HG03103 (cell line): ENCODE data around the gene SP4.

Source experiments
- ATAC-seq: cut with Tn5 transposase; IDR thresholded peaks from one replicate; pipeline ENCODE4 v1.9.1; 2021; ENCODE audit warnings: low read depth; ENCODE audit not compliant: unreplicated experiment

SP4 gene

DNA sequence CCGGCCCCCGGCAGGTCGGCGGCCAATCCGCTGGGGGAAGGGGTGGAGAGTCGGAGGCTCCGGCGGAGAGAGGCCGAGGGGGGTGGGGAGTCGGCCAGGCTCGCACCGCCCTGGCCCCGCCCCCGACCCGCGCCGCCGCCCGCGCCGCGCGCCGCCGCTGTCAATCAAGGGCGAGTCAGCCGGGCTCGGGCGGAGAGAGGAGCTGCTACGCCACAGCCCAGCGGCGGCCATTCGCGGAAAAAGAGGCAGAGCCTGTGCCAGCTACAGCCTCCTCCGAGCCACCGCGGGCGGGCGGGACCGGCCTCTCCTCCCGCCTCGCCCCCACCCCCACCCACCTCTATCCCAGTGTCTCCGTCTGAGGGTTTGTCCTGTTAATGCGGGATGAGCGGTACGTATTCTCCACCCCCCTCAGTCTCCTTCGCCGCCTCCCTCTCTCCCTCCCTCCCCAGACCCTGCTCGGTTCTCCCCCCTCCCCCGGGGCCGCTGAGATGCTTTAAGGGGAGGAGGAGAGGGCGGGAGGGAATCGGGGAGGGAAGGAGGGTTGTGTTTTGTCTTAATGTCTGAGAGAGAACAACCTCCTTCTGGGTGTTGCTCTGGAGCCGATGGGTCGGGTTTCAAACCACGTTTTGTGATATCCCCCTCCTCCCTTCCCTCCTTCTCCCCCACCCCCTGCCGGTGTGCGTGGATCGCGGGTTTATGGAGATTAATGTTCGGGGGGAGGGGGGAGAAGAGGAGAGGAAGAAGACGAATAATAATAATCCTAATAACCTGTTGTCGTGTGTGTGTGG, at the start of gene SP4:
Gene SP4 (plus strand): TSS at position 213 of the 788 bp plus-strand sequence. CDS start 169 bp downstream, at position 382.
- ATAC-seq, result peak; percentile 47

DNA sequence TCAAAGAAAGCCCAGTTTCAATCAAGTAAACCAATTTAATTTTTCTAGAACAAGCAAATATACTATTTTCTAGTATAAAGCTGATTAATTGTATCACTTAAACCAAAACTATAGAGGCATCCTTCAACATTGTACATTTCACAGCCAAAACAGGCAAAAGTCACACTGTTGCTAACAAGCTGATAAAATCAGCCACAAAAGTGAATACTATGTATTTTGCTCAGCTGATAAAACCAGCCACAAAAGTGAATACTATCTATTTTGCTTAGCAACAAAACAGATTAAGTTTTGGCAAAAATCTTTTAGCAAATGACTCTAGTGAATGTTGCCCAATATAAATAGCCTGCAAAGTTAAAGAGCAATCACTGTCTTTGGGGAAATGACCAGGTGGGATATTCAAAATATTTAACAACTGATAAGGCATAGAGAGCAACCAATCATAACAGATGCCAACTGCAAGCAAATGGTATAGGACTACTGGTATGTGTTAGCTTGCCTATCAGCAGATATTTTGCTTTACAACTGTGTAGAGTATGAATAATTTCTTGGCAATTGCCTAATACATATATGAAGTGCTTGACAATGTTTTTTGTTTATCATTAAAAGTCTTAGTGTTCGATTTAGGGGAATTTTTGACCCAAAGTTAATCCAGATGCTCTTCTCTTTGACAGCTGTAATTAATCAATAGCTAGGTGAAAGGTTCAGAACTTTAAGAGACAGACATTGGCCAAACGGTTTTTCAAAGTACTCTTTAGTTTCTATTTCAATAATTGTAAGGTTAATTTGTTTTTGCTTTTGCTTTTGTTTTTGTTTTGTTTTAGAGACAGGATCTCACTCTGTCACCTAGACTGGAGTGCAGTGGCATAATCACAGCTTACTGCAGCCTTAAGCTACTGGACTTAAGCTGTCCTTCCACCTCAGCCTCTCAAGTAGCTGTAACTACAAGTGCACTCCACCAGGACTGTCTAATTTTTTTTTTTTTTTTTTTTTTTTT, 44.4 kb upstream of the SP4 start:
- ATAC-seq, result peak; percentile 61

DNA sequence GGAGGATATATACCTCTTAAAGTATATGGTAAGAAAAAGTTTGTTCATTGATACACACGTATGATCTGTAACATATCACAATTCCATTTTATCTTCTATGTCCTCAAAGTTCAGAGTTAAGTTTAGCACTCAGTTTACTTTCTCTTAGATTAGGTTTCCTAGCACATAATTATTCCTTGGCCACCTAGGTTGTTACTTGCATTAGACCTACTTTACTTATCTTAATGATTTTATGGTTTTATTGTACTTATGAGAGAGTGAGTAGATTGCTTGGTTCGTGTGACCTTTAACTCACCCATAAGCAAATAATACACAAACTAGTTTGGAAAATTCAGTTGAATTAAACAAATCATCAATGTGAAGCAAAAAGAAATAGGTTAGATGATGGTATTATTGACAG, 33.9 kb upstream of the SP4 start:
- ATAC-seq, result no peak

DNA sequence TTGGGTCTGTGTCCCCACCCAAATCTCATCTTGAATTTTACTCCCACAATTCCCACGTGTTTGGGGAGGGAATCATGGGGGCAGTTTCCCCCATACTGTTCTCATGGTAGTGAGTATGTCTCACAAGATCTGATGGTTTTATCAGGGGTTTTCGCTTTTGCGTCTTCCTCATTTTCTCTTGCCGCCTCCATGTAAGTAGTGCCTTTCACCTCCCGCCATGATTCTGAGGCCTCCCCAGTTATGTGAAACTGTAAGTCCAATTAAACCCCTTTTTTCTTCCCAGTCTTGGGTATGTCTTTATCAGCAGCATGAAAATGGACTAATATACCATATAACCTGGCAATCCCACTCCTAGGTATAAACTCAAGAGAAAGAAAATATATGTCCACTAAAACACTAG, 25.9 kb upstream of the SP4 start:
- no peak for ATAC-seq

DNA sequence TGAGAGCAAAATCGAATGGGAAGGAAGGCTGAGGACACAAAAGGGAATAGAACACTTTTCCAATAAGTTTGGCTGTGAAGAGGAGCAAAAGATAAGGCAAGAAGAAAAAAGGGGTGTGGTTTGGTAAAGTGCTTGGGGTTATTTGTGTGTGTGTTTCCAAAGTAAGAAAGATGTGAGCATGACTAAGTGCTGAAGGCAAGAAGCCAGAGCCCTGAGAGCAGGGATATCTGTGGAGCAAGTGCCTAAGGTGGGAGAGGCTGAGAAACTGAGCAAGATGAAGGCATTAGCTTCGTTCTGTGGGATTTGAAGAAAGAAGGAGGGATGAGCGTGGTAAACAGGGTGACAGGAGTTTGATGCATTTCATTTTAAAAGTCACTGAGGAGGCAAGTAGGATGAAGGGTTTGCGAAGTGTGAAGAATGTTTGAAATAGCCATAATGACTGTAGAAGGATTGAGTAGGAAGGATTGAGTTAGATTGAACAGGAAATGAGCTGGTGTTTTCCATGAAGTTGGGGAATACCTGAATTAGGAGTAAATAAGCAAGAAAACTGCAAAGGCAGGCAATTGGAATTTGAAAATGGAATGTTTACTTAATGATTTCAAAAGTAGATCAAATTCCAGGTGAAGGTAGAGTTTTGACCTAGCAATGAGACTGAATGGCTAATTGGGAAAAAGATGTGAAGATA, 19.9 kb upstream of the SP4 start:
- ATAC-seq, result no peak

DNA sequence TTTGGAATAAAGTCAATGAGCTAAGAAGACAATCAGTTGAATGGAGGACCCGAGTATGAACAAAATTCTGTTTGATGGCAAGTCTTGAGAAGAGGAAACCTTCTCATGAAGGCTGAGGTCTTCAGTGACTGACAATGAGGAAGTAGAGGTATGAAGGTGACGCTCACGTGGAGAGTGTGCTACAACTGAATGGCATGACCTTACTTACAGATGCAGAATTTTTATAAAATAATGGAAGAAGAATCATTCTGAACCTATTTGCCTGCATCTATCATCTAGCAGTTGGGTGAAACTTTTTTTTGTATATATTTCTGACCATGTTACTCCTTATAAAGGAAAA, 19.4 kb upstream of the SP4 start:
- ATAC-seq, result no peak

DNA sequence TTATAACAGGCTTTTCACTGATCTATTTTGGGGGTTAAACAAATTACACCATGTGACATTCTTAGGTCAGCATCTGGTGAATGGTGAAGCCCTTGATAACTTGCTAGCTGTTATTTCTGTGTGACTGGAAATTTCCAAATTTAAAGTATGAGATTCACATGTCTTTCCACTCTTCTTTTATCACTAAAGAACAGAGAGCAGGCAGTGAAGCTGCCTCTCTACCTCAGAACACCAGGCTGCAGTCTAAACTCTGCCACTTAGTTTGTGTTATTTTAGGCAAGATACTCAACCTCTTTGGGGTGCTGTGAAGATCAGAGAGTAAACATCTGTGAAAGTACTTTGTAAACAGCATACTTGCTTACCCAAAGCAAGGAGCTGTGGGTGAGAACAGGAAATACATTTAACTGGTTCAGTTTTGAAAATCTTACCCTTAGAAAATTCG, 15.5 kb upstream of the SP4 start:
- peak; percentile 53 for ATAC-seq

DNA sequence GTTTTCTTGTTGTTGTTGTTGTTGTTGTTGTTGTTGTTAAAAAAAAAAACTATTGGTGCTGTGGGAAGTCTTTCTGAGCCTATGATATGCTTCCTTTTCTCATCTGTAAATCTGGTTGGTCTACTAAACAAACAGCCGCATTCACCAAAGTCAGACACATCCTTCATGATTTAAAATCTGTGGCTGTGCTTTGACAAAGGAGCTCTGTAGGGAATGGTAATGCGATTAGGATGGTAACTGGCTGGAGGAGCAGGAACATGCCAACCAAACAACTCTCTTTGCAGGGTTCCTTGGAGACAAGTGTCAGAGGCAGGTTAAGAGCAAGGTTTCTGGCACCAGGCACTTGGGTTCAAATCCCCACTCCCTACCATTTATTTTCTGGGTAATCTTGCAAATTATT, 14.9 kb upstream of the SP4 start:
- ATAC-seq, result no peak

DNA sequence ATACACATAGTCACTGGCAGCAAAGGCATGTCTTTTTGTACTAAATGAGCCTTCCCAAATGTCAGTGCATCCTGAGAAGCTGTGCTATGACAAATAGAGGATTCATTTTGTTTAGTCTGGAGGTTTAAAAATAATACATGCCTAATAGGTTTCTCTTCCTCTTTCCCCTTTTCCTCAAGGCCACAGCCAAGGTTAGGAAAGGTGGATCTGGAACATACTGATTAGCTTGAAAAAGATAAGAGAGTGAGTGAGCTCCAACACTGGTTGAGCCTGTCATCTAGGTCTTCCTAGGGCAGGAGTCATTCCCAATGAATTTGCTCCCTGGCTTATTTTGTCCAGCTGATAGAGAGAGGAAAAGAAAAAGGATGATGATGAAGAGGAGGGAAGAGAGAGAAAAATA, 14.4 kb upstream of the SP4 start:
- ATAC-seq, result no peak

DNA sequence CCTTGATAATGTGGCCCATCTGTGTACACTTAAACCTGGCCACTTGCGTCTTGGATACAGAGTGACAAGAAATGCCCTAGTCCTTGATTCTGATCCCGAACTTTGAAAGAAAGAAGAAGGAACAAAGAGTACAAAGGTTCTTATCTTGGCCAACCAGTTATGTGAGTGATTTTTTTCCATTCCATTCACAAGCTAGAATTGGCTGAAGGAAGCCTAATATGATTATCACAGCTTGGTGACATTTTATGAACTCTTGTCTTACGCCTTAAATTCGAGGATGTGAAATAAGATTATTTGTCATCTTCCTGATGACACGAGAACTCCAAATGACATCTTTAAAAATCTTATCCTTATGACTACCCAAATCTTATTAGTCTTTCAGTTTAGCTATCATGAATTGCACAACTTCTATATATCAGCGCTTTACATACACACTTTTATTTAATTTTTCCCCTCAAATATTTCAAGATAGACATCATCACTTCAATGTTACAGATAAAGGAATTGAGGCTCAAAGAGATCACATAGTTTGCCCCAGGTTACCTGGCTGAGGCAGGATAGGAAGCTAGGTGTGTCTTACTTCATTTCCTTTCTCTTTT, 13.0 kb upstream of the SP4 start:
- no peak for ATAC-seq

DNA sequence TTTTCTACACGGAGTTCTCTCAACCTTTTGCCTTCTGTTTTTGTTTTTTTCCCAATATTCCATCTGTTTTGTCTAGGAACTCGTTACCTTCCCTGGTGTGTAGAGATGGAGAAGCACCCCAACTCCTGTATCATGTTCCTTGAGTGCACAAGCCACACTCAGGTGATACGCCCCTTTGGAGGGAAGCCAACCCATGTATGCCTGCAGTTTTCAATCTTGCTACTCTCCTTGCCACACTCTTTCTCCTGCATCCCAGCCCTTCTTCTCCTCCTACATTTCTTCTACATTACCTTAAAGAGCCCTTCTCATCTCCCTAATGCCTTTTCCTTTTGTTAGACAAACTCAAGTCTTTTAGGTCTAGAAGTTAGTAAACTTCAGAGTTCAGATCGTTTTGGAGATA, 10.2 kb upstream of the SP4 start:
- ATAC-seq, result no peak

DNA sequence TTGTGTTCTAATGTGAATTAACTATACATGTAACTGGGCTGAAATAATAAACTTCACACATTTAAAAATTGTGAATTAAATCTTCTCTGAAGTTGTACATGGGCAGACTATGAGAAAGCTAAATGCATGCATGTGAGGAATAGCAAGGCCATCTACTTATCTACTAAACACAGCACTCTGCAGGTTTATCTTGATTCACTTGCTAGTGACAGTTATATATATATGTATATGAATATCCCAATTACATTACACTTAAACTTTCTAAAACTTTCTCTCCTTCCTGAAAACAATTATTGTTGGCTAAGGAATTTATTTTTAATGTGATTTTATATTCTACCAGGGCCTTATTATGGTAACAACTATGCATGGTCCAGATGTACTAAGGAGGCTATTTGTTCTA, 5.1 kb upstream of the SP4 start:
- ATAC-seq, result no peak

DNA sequence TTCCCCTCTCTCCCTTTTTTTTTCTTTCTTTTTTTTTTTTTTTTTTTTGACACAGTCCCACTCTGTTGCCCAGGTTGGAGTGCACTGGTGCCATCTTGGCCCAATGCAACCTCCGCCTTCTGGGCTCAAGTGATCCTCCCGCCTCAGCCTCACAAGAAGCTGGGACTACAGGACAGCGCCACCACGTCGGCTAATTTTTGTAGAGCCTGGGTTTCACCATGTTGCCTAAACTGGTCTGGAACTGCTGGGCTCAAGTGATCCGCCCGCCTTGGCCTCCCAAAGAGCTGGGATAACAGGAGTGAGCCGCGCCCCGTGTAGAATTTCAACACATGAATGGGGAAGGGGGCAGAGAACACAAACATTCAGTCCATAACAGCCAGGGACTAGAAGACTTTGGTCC, 2.6 kb upstream of the SP4 start:
- ATAC-seq, result no peak

DNA sequence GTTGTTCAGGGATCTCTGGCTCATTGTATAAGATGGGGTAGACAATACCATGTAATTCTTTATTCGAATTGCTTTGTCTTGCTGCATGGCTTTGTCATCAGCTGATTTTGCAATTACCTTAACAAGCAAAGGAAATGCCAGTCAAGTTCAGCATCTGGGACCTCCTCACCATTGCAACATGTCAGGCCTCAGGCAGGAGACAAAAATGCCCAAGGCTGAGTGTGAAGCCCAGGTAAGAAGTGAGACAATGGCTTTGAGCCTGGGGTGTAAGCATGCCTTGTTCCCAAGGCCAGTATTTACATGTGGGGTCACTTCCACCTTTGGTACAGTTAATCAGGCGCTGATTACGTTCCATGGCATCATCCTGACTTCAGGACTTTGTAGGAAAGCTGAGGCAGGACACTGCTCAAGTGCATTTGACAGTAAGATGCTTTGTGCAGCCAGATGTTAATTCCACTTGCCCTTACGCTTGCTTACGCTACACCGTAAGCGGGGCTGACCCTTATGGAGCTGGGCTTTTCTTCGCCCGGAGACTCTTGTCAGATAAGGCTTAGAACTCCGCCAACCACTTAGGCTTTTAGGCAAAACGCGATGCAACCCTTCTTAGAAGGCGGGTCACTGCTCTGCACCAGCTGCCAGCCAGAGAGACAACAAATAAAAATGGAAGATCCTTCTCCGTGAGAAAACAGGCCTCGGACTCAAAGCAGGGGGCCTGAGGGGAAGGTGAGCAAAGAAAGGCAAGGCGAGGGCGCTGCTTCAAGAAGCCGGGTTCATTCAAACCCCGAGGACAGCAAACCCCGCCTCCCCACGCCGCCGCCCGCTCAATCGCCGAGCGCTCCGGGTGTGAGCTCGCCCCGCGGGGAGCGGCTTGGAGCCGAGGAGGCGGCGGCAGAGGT, 1.3 kb upstream of the SP4 start:
- ATAC-seq, result no peak

DNA sequence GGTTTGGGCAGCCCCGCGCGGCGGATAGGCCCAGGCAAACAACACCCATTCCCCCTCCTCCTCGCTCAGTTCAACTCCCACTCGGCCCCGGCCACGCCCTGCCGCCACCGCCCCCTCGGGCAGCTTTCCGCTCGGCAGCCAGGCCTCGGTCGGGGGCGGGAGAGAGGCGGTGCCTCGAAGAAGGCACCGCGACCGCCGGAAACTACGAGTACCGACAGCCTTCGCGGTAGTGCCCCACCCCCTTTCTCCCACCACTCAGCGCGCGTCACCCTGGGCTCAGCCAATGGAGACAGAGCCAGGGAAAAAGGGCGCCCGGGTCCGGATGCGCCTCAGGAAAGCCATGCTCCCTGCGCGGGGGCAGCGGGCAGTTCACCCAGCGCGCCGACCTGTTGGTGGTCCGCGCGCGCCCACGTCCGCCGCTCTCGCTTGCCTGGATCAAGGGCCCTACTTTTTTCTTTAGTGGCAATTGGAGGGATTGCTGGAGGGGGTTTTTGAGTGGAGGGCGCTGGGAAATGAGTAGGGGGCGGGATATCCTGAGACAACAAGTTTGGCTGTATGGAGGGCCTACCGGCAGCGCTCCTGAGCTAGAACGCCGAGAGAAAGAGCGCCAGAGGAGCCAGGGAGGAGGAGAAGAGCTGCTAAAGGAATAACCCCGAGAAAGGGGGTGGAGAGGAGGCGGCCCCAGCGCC, 557 bp upstream of the SP4 start:
- peak; percentile 74 for ATAC-seq

DNA sequence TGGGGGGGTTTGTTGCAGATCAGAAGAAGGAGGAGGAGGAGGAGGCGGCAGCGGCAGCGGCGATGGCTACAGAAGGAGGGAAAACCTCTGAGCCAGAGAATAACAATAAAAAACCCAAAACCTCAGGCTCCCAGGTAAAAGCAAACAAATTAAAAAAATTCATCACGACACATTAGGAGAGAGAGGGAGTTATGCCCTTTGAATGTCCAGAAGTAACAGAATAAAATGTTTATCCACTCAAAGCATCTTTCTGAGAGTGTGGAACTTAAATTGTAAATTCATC, 717 bp downstream of the SP4 start:
- no peak for ATAC-seq

DNA sequence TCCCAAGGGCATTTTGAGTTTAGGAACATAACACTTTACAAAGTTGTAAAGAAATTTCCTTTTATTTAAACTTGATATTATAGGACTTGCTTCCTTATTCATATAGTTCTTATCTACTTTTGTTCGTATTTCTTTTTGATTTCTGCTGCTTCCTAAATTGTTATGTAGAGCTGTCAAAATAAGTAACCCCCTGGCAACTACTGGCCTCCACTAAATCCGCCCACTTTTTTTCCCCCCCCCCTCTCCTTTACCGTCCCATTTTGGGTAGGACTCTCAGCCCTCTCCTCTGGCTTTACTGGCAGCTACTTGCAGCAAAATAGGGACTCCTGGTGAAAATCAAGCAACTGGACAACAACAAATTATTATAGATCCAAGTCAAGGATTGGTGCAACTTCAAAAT, 1.1 kb downstream of the SP4 start:
- no peak for ATAC-seq

DNA sequence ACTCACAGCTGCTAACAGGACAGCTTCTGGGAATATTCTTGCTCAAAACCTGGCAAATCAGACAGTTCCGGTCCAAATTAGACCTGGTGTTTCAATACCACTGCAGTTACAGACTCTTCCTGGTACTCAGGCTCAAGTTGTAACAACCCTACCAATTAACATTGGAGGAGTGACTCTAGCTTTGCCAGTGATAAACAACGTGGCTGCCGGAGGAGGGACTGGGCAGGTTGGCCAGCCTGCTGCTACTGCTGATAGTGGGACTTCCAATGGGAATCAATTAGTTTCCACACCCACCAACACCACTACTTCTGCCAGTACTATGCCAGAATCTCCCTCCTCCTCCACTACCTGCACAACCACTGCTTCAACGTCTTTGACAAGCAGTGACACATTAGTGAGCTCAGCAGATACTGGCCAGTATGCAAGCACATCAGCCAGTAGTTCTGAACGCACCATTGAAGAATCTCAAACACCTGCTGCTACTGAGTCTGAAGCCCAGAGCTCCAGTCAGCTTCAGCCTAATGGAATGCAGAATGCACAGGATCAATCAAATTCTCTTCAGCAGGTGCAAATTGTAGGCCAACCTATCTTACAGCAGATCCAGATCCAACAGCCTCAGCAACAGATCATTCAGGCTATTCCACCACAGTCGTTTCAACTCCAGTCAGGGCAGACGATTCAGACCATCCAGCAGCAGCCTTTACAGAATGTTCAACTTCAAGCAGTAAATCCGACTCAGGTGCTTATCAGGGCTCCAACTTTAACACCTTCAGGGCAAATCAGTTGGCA, 2.1 kb downstream of the SP4 start:
- ATAC-seq, result no peak

DNA sequence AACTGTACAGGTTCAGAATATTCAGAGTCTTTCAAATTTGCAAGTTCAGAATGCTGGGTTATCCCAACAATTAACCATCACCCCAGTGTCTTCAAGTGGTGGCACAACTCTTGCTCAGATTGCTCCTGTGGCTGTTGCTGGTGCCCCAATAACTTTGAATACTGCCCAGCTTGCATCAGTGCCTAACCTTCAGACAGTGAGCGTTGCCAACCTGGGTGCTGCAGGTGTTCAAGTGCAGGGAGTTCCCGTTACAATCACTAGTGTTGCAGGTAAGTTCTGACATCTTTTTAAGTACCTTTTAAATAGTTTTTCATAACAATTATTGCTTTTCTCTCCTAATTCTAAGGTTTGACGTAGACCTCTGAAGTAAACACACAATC, 2.7 kb downstream of the SP4 start:
- ATAC-seq, result no peak
